ENCODE measurements around the gene KCNJ5. TPM values are rescaled to one million over a fixed set of nuclear protein-coding genes. Genes with fewer than 3 reads are reported as not detected.

The KCNJ5 gene
- total RNA-seq: 0.27 TPM

- peak in 1 of 3 donors; percentile 34 for DNase-seq (ENCODE audit: low read depth in 2 of 3, low spot score in 2 of 3)
These were observed at the start of gene KCNJ5 for GRCh38 chr11:128890543-128891368. KCNJ5 (plus strand) TSS chr11:128891356; CDS start chr11:128911274, 19,918 bp downstream.

- no peak for DNase-seq (ENCODE audit: low read depth in 2 of 3, low spot score in 2 of 3)
These were observed 49.6 kb upstream of the KCNJ5 start for GRCh38 chr11:128841461-128842072.

GRCh38 chr11:128843198-128843785 is 47.9 kb upstream of the KCNJ5 start:
- DNase-seq (ENCODE audit: low read depth in 2 of 3, low spot score in 2 of 3): peak in 1 of 3 donors; percentile 39

- DNase-seq (ENCODE audit: low read depth in 2 of 3, low spot score in 2 of 3): peak in 2 of 3 donors; percentile 35 to 53
These were observed 45.8 kb upstream of the KCNJ5 start for GRCh38 chr11:128845334-128845780.

- DNase-seq (ENCODE audit: low read depth in 2 of 3, low spot score in 2 of 3): no peak
These were observed 44.2 kb upstream of the KCNJ5 start for GRCh38 chr11:128846985-128847384.

GRCh38 chr11:128848815-128849455 is 42.2 kb upstream of the KCNJ5 start:
- DNase-seq (ENCODE audit: low read depth in 2 of 3, low spot score in 2 of 3): peak in 2 of 3 donors; percentile 59 to 75

- DNase-seq (ENCODE audit: low read depth in 2 of 3, low spot score in 2 of 3): no peak
These were observed 38.7 kb upstream of the KCNJ5 start for GRCh38 chr11:128852327-128853023.

- no peak for DNase-seq (ENCODE audit: low read depth in 2 of 3, low spot score in 2 of 3)
These were observed 37.6 kb upstream of the KCNJ5 start for GRCh38 chr11:128853559-128853958.

GRCh38 chr11:128854841-128855240 is 36.3 kb upstream of the KCNJ5 start:
- DNase-seq (ENCODE audit: low read depth in 2 of 3, low spot score in 2 of 3): no peak

GRCh38 chr11:128856241-128856640 is 34.9 kb upstream of the KCNJ5 start:
- no peak for DNase-seq (ENCODE audit: low read depth in 2 of 3, low spot score in 2 of 3)

- no peak for DNase-seq (ENCODE audit: low read depth in 2 of 3, low spot score in 2 of 3)
These were observed 33.8 kb upstream of the KCNJ5 start for GRCh38 chr11:128857341-128857740.

- peak; percentile 60 to 78 (median 66) for DNase-seq (ENCODE audit: low read depth in 2 of 3, low spot score in 2 of 3)
These were observed 31.4 kb upstream of the KCNJ5 start for GRCh38 chr11:128859563-128860441.

- DNase-seq (ENCODE audit: low read depth in 2 of 3, low spot score in 2 of 3): no peak
These were observed 30.4 kb upstream of the KCNJ5 start for GRCh38 chr11:128860571-128861361.

- no peak for DNase-seq (ENCODE audit: low read depth in 2 of 3, low spot score in 2 of 3)
These were observed 28.8 kb upstream of the KCNJ5 start for GRCh38 chr11:128862406-128862805.

- DNase-seq (ENCODE audit: low read depth in 2 of 3, low spot score in 2 of 3): no peak
These were observed 28.1 kb upstream of the KCNJ5 start for GRCh38 chr11:128862908-128863660.

- no peak for DNase-seq (ENCODE audit: low read depth in 2 of 3, low spot score in 2 of 3)
These were observed 25.7 kb upstream of the KCNJ5 start for GRCh38 chr11:128865490-128865889.

- DNase-seq (ENCODE audit: low read depth in 2 of 3, low spot score in 2 of 3): peak in 1 of 3 donors; percentile 31
These were observed 23.9 kb upstream of the KCNJ5 start, which contains the start of gene KCNJ1 for GRCh38 chr11:128867277-128867676. KCNJ1 (minus strand) TSS chr11:128867296; CDS start chr11:128840243, 27,053 bp downstream.

Measured in hematopoietic multipotent progenitor cell (in vitro differentiated cells).